Measurements from ENCODE around the gene CEACAM18.

DNA sequence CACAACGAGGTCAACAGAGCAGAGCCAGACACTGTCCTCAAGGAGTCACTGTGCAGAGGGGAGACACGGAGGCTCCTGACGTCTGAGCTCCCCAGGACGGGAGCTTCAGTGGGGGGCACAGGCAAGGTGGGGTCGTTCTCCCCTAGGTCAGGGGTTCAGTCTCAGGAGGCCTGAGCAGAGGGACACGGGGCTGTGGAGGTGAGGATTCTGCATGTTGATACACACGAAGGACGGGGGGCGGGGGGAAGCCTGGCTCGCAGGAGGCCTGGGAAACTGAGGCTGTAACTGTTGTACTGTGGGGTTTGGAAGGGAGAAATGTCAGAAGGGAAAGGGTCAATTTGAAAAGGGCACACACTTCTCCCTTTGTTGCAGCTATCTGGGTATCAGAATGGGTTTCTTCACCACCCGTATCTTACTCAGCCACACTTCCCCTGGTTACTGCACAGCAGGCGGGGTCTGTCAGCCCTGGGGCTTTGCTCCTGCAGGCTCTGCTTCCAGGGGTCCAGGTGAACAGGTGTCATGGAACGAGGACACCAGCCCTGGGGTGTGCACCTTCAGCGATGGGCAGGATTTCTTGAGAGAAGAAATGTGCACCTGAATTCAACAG lies 19.3 kb upstream of the CEACAM18 start:
- TF ChIP-seq, protein P1, sequence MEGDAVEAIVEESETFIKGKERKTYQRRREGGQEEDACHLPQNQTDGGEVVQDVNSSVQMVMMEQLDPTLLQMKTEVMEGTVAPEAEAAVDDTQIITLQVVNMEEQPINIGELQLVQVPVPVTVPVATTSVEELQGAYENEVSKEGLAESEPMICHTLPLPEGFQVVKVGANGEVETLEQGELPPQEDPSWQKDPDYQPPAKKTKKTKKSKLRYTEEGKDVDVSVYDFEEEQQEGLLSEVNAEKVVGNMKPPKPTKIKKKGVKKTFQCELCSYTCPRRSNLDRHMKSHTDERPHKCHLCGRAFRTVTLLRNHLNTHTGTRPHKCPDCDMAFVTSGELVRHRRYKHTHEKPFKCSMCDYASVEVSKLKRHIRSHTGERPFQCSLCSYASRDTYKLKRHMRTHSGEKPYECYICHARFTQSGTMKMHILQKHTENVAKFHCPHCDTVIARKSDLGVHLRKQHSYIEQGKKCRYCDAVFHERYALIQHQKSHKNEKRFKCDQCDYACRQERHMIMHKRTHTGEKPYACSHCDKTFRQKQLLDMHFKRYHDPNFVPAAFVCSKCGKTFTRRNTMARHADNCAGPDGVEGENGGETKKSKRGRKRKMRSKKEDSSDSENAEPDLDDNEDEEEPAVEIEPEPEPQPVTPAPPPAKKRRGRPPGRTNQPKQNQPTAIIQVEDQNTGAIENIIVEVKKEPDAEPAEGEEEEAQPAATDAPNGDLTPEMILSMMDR (IDR thresholded peaks at IDR 0.05; ENCODE audit: extremely low read depth in 1 of 2, insufficient read depth in 1 of 2, low read depth in 1 of 2, low read length in 2 of 2): no peak
- no peak for TF ChIP-seq FOS (IDR thresholded peaks at IDR 0.05; ENCODE audit: borderline replicate concordance, insufficient read depth, low read length)
- TF ChIP-seq POLR2A (IDR thresholded peaks at IDR 0.05; ENCODE audit: low read depth, low read length): no peak
- TF ChIP-seq MYC (IDR thresholded peaks at IDR 0.05; ENCODE audit: low read depth, low read length): no peak
- TF ChIP-seq POLR2AphosphoS5 (IDR thresholded peaks at IDR 0.05; ENCODE audit: insufficient read depth, low read depth, low read length): no peak
